HEK293 (cell line): ENCODE data around the gene GMEB2.

ENCODE experiments used
- CTCF ChIA-PET: fragments of 350-600 bp; formaldehyde crosslinking; extraction: SDS; loops from one replicate; lab custom pipeline; 2021; ENCODE audit warnings: antibody characterized with exemption; lab: Yijun Ruan, JAX
- POLR2A ChIA-PET: fragments of 300-600 bp; formaldehyde crosslinking; extraction: SDS; loops from one replicate; lab custom pipeline; 2020; ENCODE audit warnings: antibody characterized with exemption, inconsistent platforms; lab: Yijun Ruan, JAX
- H3K27ac ChIP-seq: fragments of 200-500 bp; sonication (Bioruptor generic); 2 replicates; pipeline ENCODE4 v1.5.1; 2014; ENCODE audit warnings: low read depth, low read length, control low read depth, inconsistent platforms; ENCODE audit errors: extremely low read depth
- H3K36me3 ChIP-seq, 2 experiments: fragments of 200-500 bp in 1 of 2; sonication (Bioruptor generic) in 1 of 2; 1 replicate in 1 of 2; 2 replicates in 1 of 2; pipeline ENCODE4 v1.5.1; 2014 to 2017; ENCODE audit warnings: inconsistent platforms in 2 of 2, low read length in 2 of 2; ENCODE audit not compliant: control insufficient read depth in 2 of 2, insufficient read depth in 1 of 2
- H3K4me1 ChIP-seq: fragments of 200-500 bp; sonication (Bioruptor generic); 2 replicates; pipeline ENCODE4 v1.5.1; 2014; ENCODE audit warnings: mild to moderate bottlenecking, low read length, inconsistent platforms; ENCODE audit not compliant: control insufficient read depth, insufficient read depth
- H3K4me3 ChIP-seq: 2 replicates; pipeline ENCODE4 v1.5.1; 2011; ENCODE audit warnings: low read depth, mild to moderate bottlenecking, control low read depth, low read length, moderate library complexity
- H3K9me3 ChIP-seq: fragments of 200-500 bp; sonication (Bioruptor generic); 2 replicates; pipeline ENCODE4 v1.5.1; 2014; ENCODE audit warnings: low read depth, low read length, inconsistent platforms; ENCODE audit not compliant: control insufficient read depth, insufficient read depth
- BCL11A ChIP-seq: fragments of 450-650 bp; formaldehyde crosslinking; IDR thresholded peaks from 2 replicates; pipeline ENCODE4 v1.5.1; 2016; ENCODE audit warnings: low read depth, missing biosample characterization, missing genetic modification characterization
- GLIS2 ChIP-seq: fragments of 450-650 bp; formaldehyde crosslinking; IDR thresholded peaks from 2 replicates; pipeline ENCODE4 v1.5.1; 2016; ENCODE audit warnings: missing biosample characterization, missing genetic modification characterization
- IKZF3 ChIP-seq: fragments of 450-650 bp; IDR thresholded peaks from 2 replicates; pipeline ENCODE4 v1.5.0; 2018; ENCODE audit warnings: missing biosample characterization, mild to moderate bottlenecking, missing genetic modification characterization, moderate library complexity
- KLF1 ChIP-seq: fragments of 450-650 bp; formaldehyde crosslinking; IDR thresholded peaks from 2 replicates; pipeline ENCODE4 v1.5.1; 2016; ENCODE audit warnings: missing biosample characterization, missing genetic modification characterization
- KLF17 ChIP-seq: fragments of 450-650 bp; formaldehyde crosslinking; IDR thresholded peaks from 2 replicates; pipeline ENCODE4 v1.5.1; 2016; ENCODE audit warnings: missing biosample characterization, missing genetic modification characterization
- SETDB1 ChIP-seq: IDR thresholded peaks from one replicate; pipeline ENCODE4 v1.6.1; 2017; ENCODE audit warnings: mild to moderate bottlenecking, low read length, moderate library complexity, mixed read lengths; ENCODE audit not compliant: insufficient read length
- SP2 ChIP-seq: fragments of 450-650 bp; formaldehyde crosslinking; IDR thresholded peaks from 2 replicates; pipeline ENCODE4 v1.5.1; 2016; ENCODE audit warnings: missing biosample characterization, missing genetic modification characterization
- SP7 ChIP-seq: fragments of 450-650 bp; formaldehyde crosslinking; IDR thresholded peaks from 2 replicates; pipeline ENCODE4 v1.5.1; 2016; ENCODE audit warnings: missing biosample characterization, missing genetic modification characterization
- ZBTB8A ChIP-seq: fragments of 450-650 bp; formaldehyde crosslinking; IDR thresholded peaks from 2 replicates; pipeline ENCODE4 v1.5.1; 2016; ENCODE audit warnings: missing biosample characterization, missing genetic modification characterization
- ZFP69B ChIP-seq: fragments of 450-650 bp; formaldehyde crosslinking; IDR thresholded peaks from 2 replicates; pipeline ENCODE4 v1.5.1; 2016; ENCODE audit warnings: missing biosample characterization, missing genetic modification characterization
- ZNF10 ChIP-seq: fragments of 450-650 bp; formaldehyde crosslinking; IDR thresholded peaks from 2 replicates; pipeline ENCODE4 v1.5.1; 2017; ENCODE audit warnings: missing biosample characterization, missing genetic modification characterization
- ZNF140 ChIP-seq: fragments of 450-650 bp; formaldehyde crosslinking; IDR thresholded peaks from 2 replicates; pipeline ENCODE4 v1.5.1; 2016; ENCODE audit warnings: missing biosample characterization, missing genetic modification characterization
- ZNF146 ChIP-seq: fragments of 450-650 bp; formaldehyde crosslinking; IDR thresholded peaks from 2 replicates; pipeline ENCODE4 v1.5.1; 2016; ENCODE audit warnings: missing biosample characterization, missing genetic modification characterization
- ZNF292 ChIP-seq: fragments of 450-650 bp; formaldehyde crosslinking; IDR thresholded peaks from 2 replicates; pipeline ENCODE4 v1.5.1; 2016; ENCODE audit warnings: low read depth, missing biosample characterization, missing genetic modification characterization, borderline replicate concordance
- ZNF558 ChIP-seq: fragments of 450-650 bp; formaldehyde crosslinking; IDR thresholded peaks from 2 replicates; pipeline ENCODE4 v1.5.1; 2016; ENCODE audit warnings: missing biosample characterization, missing genetic modification characterization
- ZNF837 ChIP-seq: fragments of 450-650 bp; formaldehyde crosslinking; IDR thresholded peaks from 2 replicates; pipeline ENCODE4 v1.5.1; 2016; ENCODE audit warnings: missing biosample characterization, missing genetic modification characterization
- TF ChIP-seq, protein P1 (sequence below): fragments of 450-650 bp; formaldehyde crosslinking; IDR thresholded peaks from 2 replicates; pipeline ENCODE4 v1.5.1; 2016; ENCODE audit warnings: missing biosample characterization, missing genetic modification characterization
- TF ChIP-seq, protein P2 (sequence below): fragments of 450-650 bp; formaldehyde crosslinking; IDR thresholded peaks from 2 replicates; pipeline ENCODE4 v1.5.1; 2016; ENCODE audit warnings: missing biosample characterization, missing genetic modification characterization
- TF ChIP-seq, protein P3 (sequence below): fragments of 450-650 bp; formaldehyde crosslinking; IDR thresholded peaks from 2 replicates; pipeline ENCODE4 v1.5.1; 2016; ENCODE audit warnings: missing biosample characterization, missing genetic modification characterization, borderline replicate concordance

Gene GMEB2

GRCh38 chr20:63545814-63546213 lies 81.1 kb downstream of the GMEB2 start:
- ChIA-PET POLR2A (interaction anchor here (0.6 to 1.6 kb wide), 2 partner anchors 25 to 28 kb away, joined by 3 to 7 read pairs; partner anchors contain the start of genes HELZ2 and PPDPF), CTCF (interaction anchor here (1.3 kb wide), 1 partner anchor 8 kb away, joined by 4 read pairs; no protein-coding TSS in a partner anchor)
- Histone ChIP-seq H3K4me3 (no peak overlapping the region), H3K36me3 (no peaks in the 10 kb centered on the region), H3K4me1 (no peaks in the 10 kb centered on the region), H3K27ac (no peak overlapping the region), H3K9me3 (no peaks in the 10 kb centered on the region)
- TF ChIP-seq ZNF837 (tag by site-specific recombination) (no peak), ZNF558 (no peak)
- TF ChIP-seq, protein P1, sequence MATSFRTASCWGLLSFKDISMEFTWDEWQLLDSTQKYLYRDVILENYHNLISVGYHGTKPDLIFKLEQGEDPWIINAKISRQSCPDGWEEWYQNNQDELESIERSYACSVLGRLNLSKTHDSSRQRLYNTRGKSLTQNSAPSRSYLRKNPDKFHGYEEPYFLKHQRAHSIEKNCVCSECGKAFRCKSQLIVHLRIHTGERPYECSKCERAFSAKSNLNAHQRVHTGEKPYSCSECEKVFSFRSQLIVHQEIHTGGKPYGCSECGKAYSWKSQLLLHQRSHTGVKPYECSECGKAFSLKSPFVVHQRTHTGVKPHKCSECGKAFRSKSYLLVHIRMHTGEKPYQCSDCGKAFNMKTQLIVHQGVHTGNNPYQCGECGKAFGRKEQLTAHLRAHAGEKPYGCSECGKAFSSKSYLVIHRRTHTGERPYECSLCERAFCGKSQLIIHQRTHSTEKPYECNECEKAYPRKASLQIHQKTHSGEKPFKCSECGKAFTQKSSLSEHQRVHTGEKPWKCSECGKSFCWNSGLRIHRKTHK (tag by site-specific recombination), result no peak

DNA sequence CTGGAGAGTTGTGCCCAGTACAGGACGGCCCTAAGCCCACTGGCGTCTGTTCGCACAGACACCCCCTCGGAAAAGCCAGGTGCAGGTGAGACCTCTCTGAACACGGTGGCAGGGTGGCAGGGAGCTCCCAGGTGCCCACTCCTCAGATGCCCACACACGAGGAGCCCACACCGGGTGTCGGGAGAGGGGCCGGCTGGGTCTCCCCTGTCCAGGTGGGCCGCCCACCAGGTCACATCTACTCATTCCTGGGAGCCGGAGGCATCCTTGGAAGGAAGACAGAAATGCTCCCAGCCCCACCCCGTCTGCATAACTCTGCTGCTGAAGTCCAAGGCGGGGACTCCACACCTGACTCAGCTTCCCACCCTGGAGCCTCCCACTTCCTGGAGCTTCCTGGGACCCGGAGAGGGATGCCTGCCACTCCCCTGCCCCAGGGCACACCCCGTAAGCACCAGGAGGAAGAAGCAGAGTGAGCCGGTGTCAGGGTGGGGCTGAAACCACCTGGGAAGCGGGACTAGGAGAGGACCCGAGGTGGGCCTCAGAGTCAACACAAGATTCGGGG lies 81.9 kb downstream of the GMEB2 start:
- ChIA-PET CTCF (no interaction called here), POLR2A (interaction anchor here (0.6 to 1.0 kb wide), 4 partner anchors 10 to 698 kb away, joined by 3 read pairs; no protein-coding TSS in a partner anchor)
- TF ChIP-seq KLF17 (peak; percentile 75), SP2 (tag by site-specific recombination) (peak; percentile 36; the same call in 1 of the 2 replicates), KLF1 (peak; percentile 95), ZNF10 (tag by site-specific recombination) (peak; percentile 2; the same call in 1 of the 2 replicates), ZFP69B (no peak), IKZF3 (tag by site-specific recombination) (peak; percentile 52), SP7 (tag by site-specific recombination) (0 out of 2 replicates have a peak, but pooled peaks have one; percentile 22), ZNF140 (tag by site-specific recombination) (no peak)
- TF ChIP-seq, protein P2, sequence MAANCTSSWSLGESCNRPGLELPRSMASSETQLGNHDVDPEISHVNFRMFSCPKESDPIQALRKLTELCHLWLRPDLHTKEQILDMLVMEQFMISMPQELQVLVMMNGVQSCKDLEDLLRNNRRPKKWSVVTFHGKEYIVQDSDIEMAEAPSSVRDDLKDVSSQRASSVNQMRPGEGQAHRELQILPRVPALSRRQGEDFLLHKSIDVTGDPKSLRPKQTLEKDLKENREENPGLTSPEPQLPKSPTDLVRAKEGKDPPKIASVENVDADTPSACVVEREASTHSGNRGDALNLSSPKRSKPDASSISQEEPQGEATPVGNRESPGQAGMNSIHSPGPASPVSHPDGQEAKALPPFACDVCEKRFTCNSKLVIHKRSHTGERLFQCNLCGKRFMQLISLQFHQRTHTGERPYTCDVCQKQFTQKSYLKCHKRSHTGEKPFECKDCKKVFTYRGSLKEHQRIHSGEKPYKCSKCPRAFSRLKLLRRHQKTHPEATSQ (tag by site-specific recombination), result no peak
- Histone ChIP-seq H3K36me3 (no peaks in the 10 kb centered on the region), H3K27ac (no peak overlapping the region), H3K4me3 (no peak overlapping the region), H3K4me1 (no peaks in the 10 kb centered on the region), H3K9me3 (no peaks in the 10 kb centered on the region)

DNA sequence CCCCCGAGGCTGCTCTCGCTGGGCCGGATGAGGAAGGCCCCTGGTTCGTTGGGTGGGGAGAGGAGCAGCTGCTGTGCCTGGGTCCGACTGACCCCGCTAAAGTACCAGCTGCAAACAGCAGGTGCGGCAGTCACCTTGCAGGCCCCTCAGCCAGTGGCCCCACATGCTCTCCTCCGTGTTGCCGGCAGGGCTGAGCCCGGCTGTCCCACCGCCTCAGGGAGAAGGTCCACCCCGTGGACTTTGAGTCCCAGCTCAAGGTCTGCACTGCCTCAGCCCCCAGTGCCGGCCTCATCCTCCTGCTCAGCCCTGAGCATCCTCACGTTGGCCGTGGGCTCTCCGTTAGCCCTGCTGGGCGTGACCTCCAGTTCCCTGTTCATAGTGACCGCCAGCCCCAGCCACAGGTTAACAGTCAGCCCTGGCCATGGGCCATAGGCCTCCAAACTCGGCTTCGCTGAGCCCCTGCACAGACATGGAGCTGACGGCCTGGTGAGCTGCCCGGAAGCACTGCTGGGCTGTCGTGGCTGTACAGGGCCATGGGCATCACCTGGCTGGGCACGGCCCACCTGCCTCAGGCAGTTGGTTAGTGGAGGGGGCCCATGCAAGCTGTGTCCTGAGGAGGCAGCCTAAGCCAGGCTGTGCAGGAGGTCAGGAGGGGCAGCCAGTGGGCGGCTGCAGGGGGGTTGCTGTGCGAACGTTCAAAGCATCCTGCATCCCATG lies 82.5 kb downstream of the GMEB2 start:
- Histone ChIP-seq H3K9me3 (no peaks in the 10 kb centered on the region), H3K36me3 (no peaks in the 10 kb centered on the region), H3K4me1 (no peaks in the 10 kb centered on the region), H3K4me3 (no peak overlapping the region), H3K27ac (no peak overlapping the region)
- peak; percentile 19; the same call in 1 of the 2 replicates for TF ChIP-seq BCL11A (tag by site-specific recombination)
- TF ChIP-seq ZNF146 (tag by site-specific recombination), result no peak
- peak; percentile 87 for TF ChIP-seq ZNF10 (tag by site-specific recombination)
- TF ChIP-seq, protein P3, sequence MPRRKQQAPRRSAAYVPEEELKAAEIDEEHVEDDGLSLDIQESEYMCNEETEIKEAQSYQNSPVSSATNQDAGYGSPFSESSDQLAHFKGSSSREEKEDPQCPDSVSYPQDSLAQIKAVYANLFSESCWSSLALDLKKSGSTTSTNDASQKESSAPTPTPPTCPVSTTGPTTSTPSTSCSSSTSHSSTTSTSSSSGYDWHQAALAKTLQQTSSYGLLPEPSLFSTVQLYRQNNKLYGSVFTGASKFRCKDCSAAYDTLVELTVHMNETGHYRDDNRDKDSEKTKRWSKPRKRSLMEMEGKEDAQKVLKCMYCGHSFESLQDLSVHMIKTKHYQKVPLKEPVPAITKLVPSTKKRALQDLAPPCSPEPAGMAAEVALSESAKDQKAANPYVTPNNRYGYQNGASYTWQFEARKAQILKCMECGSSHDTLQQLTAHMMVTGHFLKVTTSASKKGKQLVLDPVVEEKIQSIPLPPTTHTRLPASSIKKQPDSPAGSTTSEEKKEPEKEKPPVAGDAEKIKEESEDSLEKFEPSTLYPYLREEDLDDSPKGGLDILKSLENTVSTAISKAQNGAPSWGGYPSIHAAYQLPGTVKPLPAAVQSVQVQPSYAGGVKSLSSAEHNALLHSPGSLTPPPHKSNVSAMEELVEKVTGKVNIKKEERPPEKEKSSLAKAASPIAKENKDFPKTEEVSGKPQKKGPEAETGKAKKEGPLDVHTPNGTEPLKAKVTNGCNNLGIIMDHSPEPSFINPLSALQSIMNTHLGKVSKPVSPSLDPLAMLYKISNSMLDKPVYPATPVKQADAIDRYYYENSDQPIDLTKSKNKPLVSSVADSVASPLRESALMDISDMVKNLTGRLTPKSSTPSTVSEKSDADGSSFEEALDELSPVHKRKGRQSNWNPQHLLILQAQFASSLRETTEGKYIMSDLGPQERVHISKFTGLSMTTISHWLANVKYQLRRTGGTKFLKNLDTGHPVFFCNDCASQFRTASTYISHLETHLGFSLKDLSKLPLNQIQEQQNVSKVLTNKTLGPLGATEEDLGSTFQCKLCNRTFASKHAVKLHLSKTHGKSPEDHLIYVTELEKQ (tag by site-specific recombination), result no peak
- TF ChIP-seq ZNF292 (tag by site-specific recombination), result no peak
- TF ChIP-seq SETDB1, result no peak
- TF ChIP-seq GLIS2, result peak; percentile 38
- TF ChIP-seq ZBTB8A, result peak; percentile 10; the same call in 1 of the 2 replicates
- CTCF ChIA-PET, result no interaction called here
- POLR2A ChIA-PET, result interaction anchor here (0.6 to 1.0 kb wide), 3 partner anchors 9 to 697 kb away, joined by 3 read pairs; no protein-coding TSS in a partner anchor
